Stimulated activated CD8-positive, alpha-beta memory T cell treated with anti-CD3 and anti-CD28 coated beads, Interleukin-2, amount 100 ng/mL, for 1 hour (primary cell): ENCODE results near the gene SC5D.

ENCODE experiments used
- DNase-seq, 2 donors: peaks; one replicate each; pipeline ENCODE4 v3.0.0-alpha.2; 2020; ENCODE audit warnings: low read depth in 2 of 2

SC5D gene

GRCh38 chr11:121292495-121293287, at the start of gene SC5D:
Gene SC5D, plus strand, starts transcription at chr11:121292771. Its CDS starts 10,605 bp downstream, at chr11:121303376.
- peak; percentile 88 for DNase-seq

GRCh38 chr11:121244884-121245283, 47.7 kb upstream of the SC5D start:
- no peak for DNase-seq

- no peak for DNase-seq
These were observed 46.4 kb upstream of the SC5D start for GRCh38 chr11:121246021-121246768.

GRCh38 chr11:121246769-121247035, 45.9 kb upstream of the SC5D start:
- no peak for DNase-seq

GRCh38 chr11:121248496-121248895, 44.1 kb upstream of the SC5D start:
- DNase-seq, result no peak

GRCh38 chr11:121249039-121249663, 43.4 kb upstream of the SC5D start:
- no peak for DNase-seq

- DNase-seq, result no peak
These were observed 41.7 kb upstream of the SC5D start for GRCh38 chr11:121250843-121251242.

GRCh38 chr11:121253951-121254350, 38.6 kb upstream of the SC5D start:
- no peak for DNase-seq

GRCh38 chr11:121254756-121255155, 37.8 kb upstream of the SC5D start:
- no peak for DNase-seq

- DNase-seq, result no peak
These were observed 37.0 kb upstream of the SC5D start for GRCh38 chr11:121255473-121256125.

GRCh38 chr11:121257289-121257688, 35.3 kb upstream of the SC5D start:
- DNase-seq, result no peak

GRCh38 chr11:121257976-121258375, 34.6 kb upstream of the SC5D start:
- no peak for DNase-seq

- DNase-seq, result no peak
These were observed 27.0 kb upstream of the SC5D start for GRCh38 chr11:121265586-121265985.

GRCh38 chr11:121268581-121268980, 24.0 kb upstream of the SC5D start:
- DNase-seq, result no peak

- DNase-seq, result no peak
These were observed 22.4 kb upstream of the SC5D start for GRCh38 chr11:121270001-121270678.

GRCh38 chr11:121274332-121274991, 18.1 kb upstream of the SC5D start:
- no peak for DNase-seq

GRCh38 chr11:121281698-121282097, 10.9 kb upstream of the SC5D start:
- DNase-seq, result no peak

GRCh38 chr11:121282386-121282785, 10.2 kb upstream of the SC5D start:
- no peak for DNase-seq

GRCh38 chr11:121282886-121283502, 9.6 kb upstream of the SC5D start:
- no peak for DNase-seq

GRCh38 chr11:121291319-121291718, 1.3 kb upstream of the SC5D start:
- DNase-seq, result no peak
